Measurements from ENCODE around the gene NT5M.

DNA sequence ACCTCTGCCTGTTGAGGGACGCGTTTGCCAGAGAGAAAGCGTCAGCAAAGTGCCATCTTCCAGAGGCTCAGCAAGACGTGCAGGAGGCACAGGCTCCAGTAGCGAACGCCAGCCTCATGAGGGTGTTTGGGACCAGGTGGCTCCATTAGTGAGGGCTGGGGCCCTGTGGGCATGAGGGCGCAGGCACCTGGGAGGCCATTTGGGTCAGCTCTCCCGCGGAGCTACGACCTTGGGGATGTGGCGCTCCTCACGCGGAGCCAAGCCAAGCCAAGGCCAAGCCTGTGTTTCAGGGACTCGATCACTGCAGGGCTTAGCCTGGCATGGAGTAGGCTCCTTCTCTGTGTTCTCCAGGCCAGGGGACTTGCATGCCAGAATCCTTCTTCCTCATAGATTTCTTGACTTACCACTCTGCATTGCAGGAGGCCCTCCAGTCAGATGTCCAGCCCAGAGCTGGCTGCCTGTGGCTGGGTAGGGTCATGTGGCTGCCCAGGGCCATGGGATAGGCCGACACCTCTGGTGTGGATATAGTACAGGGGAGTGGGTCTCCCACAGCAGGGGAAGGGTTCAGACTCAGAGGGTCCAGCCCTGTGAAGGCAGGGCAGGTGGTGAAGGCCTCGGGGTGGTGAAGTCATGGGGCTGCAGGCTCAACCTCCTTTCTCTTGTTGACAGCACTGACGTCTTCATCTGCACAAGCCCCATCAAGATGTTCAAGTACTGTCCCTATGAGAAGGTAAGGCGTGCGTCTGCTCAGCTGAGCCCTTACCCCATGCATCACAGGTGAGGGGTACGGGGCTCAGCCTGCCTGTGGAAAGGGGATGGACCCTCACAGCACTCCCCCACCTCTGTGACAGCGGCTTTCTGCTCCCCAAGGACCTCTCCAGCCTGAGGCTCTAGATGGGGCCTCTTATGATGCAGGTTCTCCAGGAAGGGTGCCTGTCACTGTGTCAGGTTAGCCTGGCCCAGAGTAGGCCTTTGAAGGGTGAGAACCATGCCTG lies 19.6 kb downstream of the NT5M start:
- TF ChIP-seq, protein P1, sequence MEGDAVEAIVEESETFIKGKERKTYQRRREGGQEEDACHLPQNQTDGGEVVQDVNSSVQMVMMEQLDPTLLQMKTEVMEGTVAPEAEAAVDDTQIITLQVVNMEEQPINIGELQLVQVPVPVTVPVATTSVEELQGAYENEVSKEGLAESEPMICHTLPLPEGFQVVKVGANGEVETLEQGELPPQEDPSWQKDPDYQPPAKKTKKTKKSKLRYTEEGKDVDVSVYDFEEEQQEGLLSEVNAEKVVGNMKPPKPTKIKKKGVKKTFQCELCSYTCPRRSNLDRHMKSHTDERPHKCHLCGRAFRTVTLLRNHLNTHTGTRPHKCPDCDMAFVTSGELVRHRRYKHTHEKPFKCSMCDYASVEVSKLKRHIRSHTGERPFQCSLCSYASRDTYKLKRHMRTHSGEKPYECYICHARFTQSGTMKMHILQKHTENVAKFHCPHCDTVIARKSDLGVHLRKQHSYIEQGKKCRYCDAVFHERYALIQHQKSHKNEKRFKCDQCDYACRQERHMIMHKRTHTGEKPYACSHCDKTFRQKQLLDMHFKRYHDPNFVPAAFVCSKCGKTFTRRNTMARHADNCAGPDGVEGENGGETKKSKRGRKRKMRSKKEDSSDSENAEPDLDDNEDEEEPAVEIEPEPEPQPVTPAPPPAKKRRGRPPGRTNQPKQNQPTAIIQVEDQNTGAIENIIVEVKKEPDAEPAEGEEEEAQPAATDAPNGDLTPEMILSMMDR (IDR thresholded peaks at IDR 0.05), result no peak
- TF ChIP-seq POLR2A (IDR thresholded peaks at IDR 0.05), result no peak

All from heart left ventricle (tissue), 13 donors.